GM12878 (cell line): ENCODE data around the gene CD164L2. TPM values are rescaled to one million over a fixed set of nuclear protein-coding genes. Genes with fewer than 3 reads are reported as not detected.

ENCODE experiments used
- ATAC-seq: fragments of 200-7000 bp; cut with Tn5 transposase; 3 replicates; pipeline ENCODE4 v1.9.1; 2020; ENCODE audit warnings: mild to moderate bottlenecking, moderate library complexity
- BruUV-seq: library from RNA; stranded (reverse); fragments of 400-500 nt; replicated peaks from 2 replicates; lab custom pipeline; 2021; lab: Mats Ljungman, UMichigan
- CTCF ChIA-PET: fragments of 300-600 bp; sonication (Branson Sonifier 250); formaldehyde crosslinking; extraction: SDS; loops from one replicate; lab custom pipeline; 2021; ENCODE audit warnings: inconsistent platforms; lab: Yijun Ruan, JAX
- POLR2A ChIA-PET: fragments of 350-600 bp; formaldehyde crosslinking; extraction: SDS; loops from one replicate; lab custom pipeline; 2021; ENCODE audit warnings: inconsistent platforms; lab: Charles Lee
- RAD21 ChIA-PET: fragments of 300-600 bp; sonication (Branson Sonifier 250); formaldehyde crosslinking; loops from one replicate; lab custom pipeline; 2023; ENCODE audit warnings: antibody characterized with exemption; ENCODE audit not compliant: unreplicated experiment; lab: Charles Lee
- SMC1A ChIA-PET: fragments of 300-600 bp; sonication (Branson Sonifier 250); formaldehyde crosslinking; loops from one replicate; lab custom pipeline; 2023; ENCODE audit not compliant: unreplicated experiment, uncharacterized antibody; lab: Charles Lee
- DNase-seq: peaks from one replicate; pipeline ENCODE4 v3.0.0-alpha.2; 2011; ENCODE audit warnings: low read depth, low spot score
- FAIRE-seq: peaks from 3 replicates; lab custom pipeline; 2011; peaks lifted over from hg19 to GRCh38; lab: Jason Lieb, UNC
- H2AFZ ChIP-seq: 2 replicates; pipeline ENCODE4 v1.6.0; 2011; ENCODE audit warnings: low read depth, low read length, control low read depth; ENCODE audit not compliant: control insufficient read depth
- H3K27ac ChIP-seq: 2 replicates; pipeline ENCODE4 v1.5.1; 2011; ENCODE audit warnings: control low read depth; ENCODE audit not compliant: control insufficient read depth, insufficient read depth
- H3K27me3 ChIP-seq, 2 experiments: replicated peaks in 1 of 2; 2 replicates each; pipeline versions ENCODE4 v1.6.0 to v1.6.1; 2011; ENCODE audit warnings: low read length in 1 of 2; ENCODE audit not compliant: control insufficient read depth in 2 of 2, insufficient read depth in 2 of 2
- H3K36me3 ChIP-seq, 2 experiments: 2 replicates each; pipeline ENCODE4 v1.5.1; 2011; ENCODE audit warnings: low read length in 1 of 2; ENCODE audit not compliant: control insufficient read depth in 2 of 2, insufficient read depth in 2 of 2
- H3K4me1 ChIP-seq: 2 replicates; pipeline ENCODE4 v1.6.1; 2011; ENCODE audit warnings: mild to moderate bottlenecking, low read length, moderate library complexity, mixed read lengths; ENCODE audit not compliant: control insufficient read depth, insufficient read depth
- H3K4me2 ChIP-seq: 2 replicates; pipeline ENCODE4 v1.6.0; 2011; ENCODE audit warnings: control low read depth; ENCODE audit not compliant: control insufficient read depth, insufficient read depth
- H3K4me3 ChIP-seq: fragments of 200-600 bp; sonication (generic); 2 replicates; pipeline ENCODE4 v1.5.1; 2016
- H3K79me2 ChIP-seq: 2 replicates; pipeline ENCODE4 v1.6.0; 2011; ENCODE audit warnings: low read length; ENCODE audit not compliant: control insufficient read depth, insufficient read depth
- H3K9ac ChIP-seq: 2 replicates; pipeline ENCODE4 v1.8.0; 2011; ENCODE audit warnings: low read length, control low read depth, mixed read lengths; ENCODE audit not compliant: control insufficient read depth, insufficient read depth
- H3K9me3 ChIP-seq: replicated peaks from 3 replicates; pipeline ENCODE4 v1.5.1; 2011; ENCODE audit warnings: mild to moderate bottlenecking, low read length; ENCODE audit not compliant: control insufficient read depth, insufficient read depth
- H4K20me1 ChIP-seq: 2 replicates; pipeline ENCODE4 v1.6.0; 2011; ENCODE audit not compliant: control insufficient read depth, insufficient read depth
- CBX5 ChIP-seq: sonication (generic); IDR thresholded peaks from 2 replicates; pipeline ENCODE4 v1.6.1; 2016; ENCODE audit warnings: low read depth, moderate library complexity, mild to moderate bottlenecking, inconsistent platforms
- CREB1 ChIP-seq: IDR thresholded peaks from 2 replicates; pipeline ENCODE4 v1.6.1; 2012; ENCODE audit warnings: low read depth, mild to moderate bottlenecking, inconsistent platforms
- CREM ChIP-seq: IDR thresholded peaks from 2 replicates; pipeline ENCODE4 v1.6.1; 2014; ENCODE audit warnings: antibody characterized with exemption, low read depth
- DPF2 ChIP-seq: fragments of 450-650 bp; IDR thresholded peaks from 2 replicates; pipeline ENCODE4 v1.6.1; 2017; ENCODE audit warnings: mild to moderate bottlenecking
- HDGF ChIP-seq: fragments of 450-650 bp; IDR thresholded peaks from 2 replicates; pipeline ENCODE4 v1.6.1; 2016; ENCODE audit warnings: antibody characterized with exemption
- IKZF1 ChIP-seq: fragments of 450-650 bp; conservative IDR thresholded peaks from 2 replicates; pipeline ENCODE4 v1.6.1; 2017; ENCODE audit warnings: antibody characterized with exemption, mild to moderate bottlenecking
- IKZF2 ChIP-seq, 2 experiments: fragments of 450-650 bp; IDR thresholded peaks; 2 replicates each; pipeline ENCODE4 v1.6.1; 2017; ENCODE audit warnings: mild to moderate bottlenecking in 2 of 2, moderate library complexity in 2 of 2
- PAX5 ChIP-seq: IDR thresholded peaks from 2 replicates; pipeline ENCODE4 v1.6.1; 2011; ENCODE audit warnings: low read depth, low read length, borderline replicate concordance
- POLR2AphosphoS2 ChIP-seq: IDR thresholded peaks from 2 replicates; pipeline ENCODE4 v1.6.1; 2011; ENCODE audit warnings: low read depth, mild to moderate bottlenecking, low read length, improper control_type of control experiment, moderate library complexity
- RUNX3 ChIP-seq: IDR thresholded peaks from 2 replicates; pipeline ENCODE4 v1.6.1; 2012; ENCODE audit warnings: low read length, inconsistent platforms
- ZSCAN29 ChIP-seq: fragments of 450-650 bp; IDR thresholded peaks from 2 replicates; pipeline ENCODE4 v1.6.1; 2017; ENCODE audit warnings: mild to moderate bottlenecking, moderate library complexity
- WGBS: methylation state at CpG from one replicate; pipeline ENCODE4 v1.1.6; 2016; ENCODE audit warnings: low lambda C conversion rate; ENCODE audit not compliant: insufficient replicate concordance, insufficient coverage; ENCODE audit errors: missing lambda C conversion rate; 5-methylcytosine and 5-hydroxymethylcytosine counted together
- in situ Hi-C: fragments of 300-500 bp; cut with MboI; formaldehyde crosslinking; loops from 9 replicates; pipeline ENCODE4 v1.14.3; 2018; ENCODE audit warnings: mixed read lengths
- intact Hi-C: fragments of 100-400 bp; cut with micrococcal nuclease; formaldehyde crosslinking; loops from one replicate; pipeline ENCODE4 v1.14.2; 2022; ENCODE audit not compliant: unreplicated experiment
- polyA plus RNA-seq, 11 experiments: library from polyadenylated mRNA; depleted of rRNA in 4 of 11; unstranded in 6 of 11; stranded (reverse) in 5 of 11; fragments of >200 nt; fragmentation: Nextera tagmentation in 4 of 11; fragmentation: Illumina TruSeq in 1 of 11; extraction: Ambion mirVana in 4 of 11; extraction: Trizol in 1 of 11; gene quantifications; 1 replicate in 1 of 11; 2 replicates in 10 of 11; pipeline versions ENCODE4 v1.2.1 to v1.2.3, GENCODE V29; 2011 to 2016; ENCODE audit warnings: inconsistent platforms in 2 of 11, missing spikeins in 2 of 11, low read depth in 1 of 11
- total RNA-seq, 4 experiments: library from RNA; depleted of rRNA in 3 of 4; stranded (reverse); fragments of >200 nt in 3 of 4; fragmentation: Illumina TruSeq in 1 of 4; extraction: Trizol in 1 of 4; gene quantifications; 2 replicates each; pipeline versions ENCODE4 v1.2.1 to v1.2.3, GENCODE V29; 2013 to 2021
- TF ChIP-seq, protein P1 (sequence below): fragments of 450-650 bp; IDR thresholded peaks from 2 replicates; pipeline ENCODE4 v1.6.1; 2016; ENCODE audit warnings: mild to moderate bottlenecking
- TF ChIP-seq, protein P2 (sequence below): fragments of 450-650 bp; IDR thresholded peaks from 2 replicates; pipeline ENCODE4 v1.6.1; 2018; ENCODE audit warnings: borderline replicate concordance, mild to moderate bottlenecking; ENCODE audit not compliant: partially characterized antibody
- TF ChIP-seq, protein P3 (sequence below): IDR thresholded peaks from 2 replicates; pipeline ENCODE4 v1.6.1; 2011; ENCODE audit warnings: low read depth, low read length, improper control_type of control experiment, borderline replicate concordance

CD164L2 gene
- total and polyA plus RNA-seq, 10 of the 15 experiments (the other 5 are each of a cell fraction or from before 2014, with no cell fraction given), result not detected

DNA sequence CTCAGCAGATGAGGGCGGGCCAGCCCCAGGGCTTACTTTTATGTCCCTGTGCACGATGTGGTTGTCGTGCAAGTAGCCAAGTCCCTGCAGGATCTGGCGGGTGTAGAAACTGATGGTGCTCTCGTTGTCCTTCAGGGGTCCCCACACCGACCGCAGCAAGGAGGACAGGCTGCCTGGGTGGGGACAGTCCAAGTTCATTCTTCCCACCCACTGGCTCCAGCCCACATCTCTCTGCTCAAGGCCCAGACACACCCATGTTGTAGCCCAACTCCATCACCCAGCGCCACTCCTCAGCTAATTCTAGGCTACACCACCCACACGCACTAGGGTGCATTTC, 23.3 kb downstream of the CD164L2 start:
- peak overlapping the region; percentile 98 for H3K4me2 ChIP-seq
- CTCF ChIA-PET, result interaction anchor here (0.6 to 8.7 kb wide), 7 partner anchors 11 to 635 kb away, joined by 3 to 126 read pairs (median 4); partner anchors contain the start of genes AHDC1, CD164L2 and GPR3
- peak overlapping the region; percentile 57; the same call in 1 of the 2 replicates for H3K4me3 ChIP-seq
- peaks cover 13% of the 10 kb centered on the region for H3K4me1 ChIP-seq
- ATAC-seq (peak; percentile 22), DNase-seq (no peak), FAIRE-seq (peak; percentile 66)
- peak overlapping the region; percentile 72; the same call in 1 of the 2 replicates for H2AFZ ChIP-seq
- no peaks in the 10 kb centered on the region for H3K36me3 ChIP-seq
- H3K9me3 ChIP-seq, result no peaks in the 10 kb centered on the region
- H3K79me2 ChIP-seq, result no peaks in the 10 kb centered on the region
- H4K20me1 ChIP-seq, result no peaks in the 10 kb centered on the region
- RAD21 ChIA-PET, result interaction anchor here (1.0 to 1.1 kb wide), 2 partner anchors 28 to 35 kb away, joined by 4 to 6 read pairs; no protein-coding TSS in a partner anchor
- SMC1A ChIA-PET, result no interaction called here
- H3K27ac ChIP-seq, result no peak overlapping the region
- no peaks in the 10 kb centered on the region; a peak in 1 of 4 replicates for H3K27me3 ChIP-seq
- BruUV-seq, result no TSS peak
- POLR2A ChIA-PET, result no interaction called here
- no peak overlapping the region for H3K9ac ChIP-seq
- in situ Hi-C loops (no loop called here), intact Hi-C loops (no loop called here)
- 31% methylated on average over 9 of the region's 9 CpGs for WGBS
- TF ChIP-seq CBX5, result no peak
- no peak for TF ChIP-seq HDGF
- TF ChIP-seq RUNX3, result peak; percentile 43; the same call in 1 of the 2 replicates
- TF ChIP-seq PAX5, result no peak
- 0 out of 2 replicates have a peak, but pooled peaks have one; percentile 13 for TF ChIP-seq DPF2
- TF ChIP-seq, protein P1, sequence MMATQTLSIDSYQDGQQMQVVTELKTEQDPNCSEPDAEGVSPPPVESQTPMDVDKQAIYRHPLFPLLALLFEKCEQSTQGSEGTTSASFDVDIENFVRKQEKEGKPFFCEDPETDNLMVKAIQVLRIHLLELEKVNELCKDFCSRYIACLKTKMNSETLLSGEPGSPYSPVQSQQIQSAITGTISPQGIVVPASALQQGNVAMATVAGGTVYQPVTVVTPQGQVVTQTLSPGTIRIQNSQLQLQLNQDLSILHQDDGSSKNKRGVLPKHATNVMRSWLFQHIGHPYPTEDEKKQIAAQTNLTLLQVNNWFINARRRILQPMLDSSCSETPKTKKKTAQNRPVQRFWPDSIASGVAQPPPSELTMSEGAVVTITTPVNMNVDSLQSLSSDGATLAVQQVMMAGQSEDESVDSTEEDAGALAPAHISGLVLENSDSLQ, result peak; percentile 37

DNA sequence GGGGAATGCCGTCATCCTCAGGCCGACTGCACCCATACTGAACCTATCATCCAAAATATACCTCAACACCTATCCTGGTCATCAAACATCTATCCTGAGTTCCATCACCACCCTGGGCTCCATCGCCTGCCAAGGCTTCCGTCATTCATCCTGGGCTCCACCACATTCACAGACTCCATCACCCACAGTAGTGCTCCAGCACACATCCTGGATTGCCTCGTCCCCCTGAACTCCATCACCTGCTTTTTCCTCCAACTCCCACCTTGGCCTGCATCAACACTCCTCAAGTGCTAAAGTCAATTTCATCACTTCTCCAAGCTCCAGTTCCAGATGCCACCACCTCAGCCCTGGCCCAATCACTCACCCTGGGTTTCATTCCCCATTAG, 24.2 kb downstream of the CD164L2 start:
- H3K79me2 ChIP-seq, result no peaks in the 10 kb centered on the region
- POLR2A ChIA-PET, result no interaction called here
- ATAC-seq (no peak), FAIRE-seq (no peak), DNase-seq (no peak)
- intact Hi-C loops (no loop called here), in situ Hi-C loops (no loop called here)
- RAD21 ChIA-PET, result interaction anchor here (1.1 to 3.1 kb wide), 2 partner anchors 28 to 36 kb away, joined by 4 to 16 read pairs; no protein-coding TSS in a partner anchor
- no peaks in the 10 kb centered on the region for H3K36me3 ChIP-seq
- CTCF ChIA-PET, result interaction anchor here (0.9 to 8.7 kb wide), 9 partner anchors 8 to 247 kb away, joined by 3 to 126 read pairs (median 9); partner anchors contain the start of genes AHDC1, CD164L2, GPR3 and MAP3K6
- no peaks in the 10 kb centered on the region for H3K9me3 ChIP-seq
- no peaks in the 10 kb centered on the region for H4K20me1 ChIP-seq
- no peak overlapping the region for H3K4me3 ChIP-seq
- 91% methylated on average over 5 of the region's 5 CpGs for WGBS
- H3K4me1 ChIP-seq, result peaks cover 13% of the 10 kb centered on the region
- BruUV-seq, result no TSS peak
- H3K27me3 ChIP-seq, result no peaks in the 10 kb centered on the region; a peak in 1 of 4 replicates
- no peak overlapping the region for H2AFZ ChIP-seq
- H3K27ac ChIP-seq, result no peak overlapping the region
- H3K9ac ChIP-seq, result no peak overlapping the region
- SMC1A ChIA-PET, result interaction anchor here (1.0 to 2.0 kb wide), 3 partner anchors 26 to 36 kb away, joined by 3 to 6 read pairs (median 4); no protein-coding TSS in a partner anchor
- no peak overlapping the region; the same call in 1 of the 2 replicates for H3K4me2 ChIP-seq
- no peak for TF ChIP-seq IKZF2 (IDR thresholded peaks at IDR 0.05)
- TF ChIP-seq, protein P2, sequence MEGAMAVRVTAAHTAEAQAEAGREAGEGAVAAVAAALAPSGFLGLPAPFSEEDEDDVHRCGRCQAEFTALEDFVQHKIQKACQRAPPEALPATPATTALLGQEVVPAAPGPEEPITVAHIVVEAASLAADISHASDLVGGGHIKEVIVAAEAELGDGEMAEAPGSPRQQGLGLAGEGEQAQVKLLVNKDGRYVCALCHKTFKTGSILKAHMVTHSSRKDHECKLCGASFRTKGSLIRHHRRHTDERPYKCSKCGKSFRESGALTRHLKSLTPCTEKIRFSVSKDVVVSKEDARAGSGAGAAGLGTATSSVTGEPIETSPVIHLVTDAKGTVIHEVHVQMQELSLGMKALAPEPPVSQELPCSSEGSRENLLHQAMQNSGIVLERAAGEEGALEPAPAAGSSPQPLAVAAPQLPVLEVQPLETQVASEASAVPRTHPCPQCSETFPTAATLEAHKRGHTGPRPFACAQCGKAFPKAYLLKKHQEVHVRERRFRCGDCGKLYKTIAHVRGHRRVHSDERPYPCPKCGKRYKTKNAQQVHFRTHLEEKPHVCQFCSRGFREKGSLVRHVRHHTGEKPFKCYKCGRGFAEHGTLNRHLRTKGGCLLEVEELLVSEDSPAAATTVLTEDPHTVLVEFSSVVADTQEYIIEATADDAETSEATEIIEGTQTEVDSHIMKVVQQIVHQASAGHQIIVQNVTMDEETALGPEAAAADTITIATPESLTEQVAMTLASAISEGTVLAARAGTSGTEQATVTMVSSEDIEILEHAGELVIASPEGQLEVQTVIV, result no peak
- TF ChIP-seq, protein P3, sequence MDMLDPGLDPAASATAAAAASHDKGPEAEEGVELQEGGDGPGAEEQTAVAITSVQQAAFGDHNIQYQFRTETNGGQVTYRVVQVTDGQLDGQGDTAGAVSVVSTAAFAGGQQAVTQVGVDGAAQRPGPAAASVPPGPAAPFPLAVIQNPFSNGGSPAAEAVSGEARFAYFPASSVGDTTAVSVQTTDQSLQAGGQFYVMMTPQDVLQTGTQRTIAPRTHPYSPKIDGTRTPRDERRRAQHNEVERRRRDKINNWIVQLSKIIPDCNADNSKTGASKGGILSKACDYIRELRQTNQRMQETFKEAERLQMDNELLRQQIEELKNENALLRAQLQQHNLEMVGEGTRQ, result no peak
- TF ChIP-seq CREB1, result no peak
- no peak for TF ChIP-seq POLR2AphosphoS2
- TF ChIP-seq ZSCAN29, result no peak
- TF ChIP-seq IKZF1, result no peak
- no peak for TF ChIP-seq CREM
